C4-2B (cell line): Measurements from ENCODE around the gene TPRX1.

Experiments used
- CTCF ChIP-seq: fragments of 450-650 bp; conservative IDR thresholded peaks from 2 replicates; pipeline ENCODE4 v1.5.1; 2017; ENCODE audit warnings: mild to moderate bottlenecking
- ZFX ChIP-seq: fragments of 450-650 bp; IDR thresholded peaks from 2 replicates; pipeline ENCODE4 v1.6.1; 2017

GRCh38 chr19:47853003-47853402, 48.7 kb upstream of the TPRX1 start:
- TF ChIP-seq CTCF = no peak
- no peak for TF ChIP-seq ZFX
